ENCODE measurements around the gene CNTFR. TPM values are rescaled to one million over a fixed set of nuclear protein-coding genes. Genes with fewer than 3 reads are reported as not detected.

Gene CNTFR
- total and polyA plus RNA-seq, 4 donors, result 0.75 to 3.3 (median 2.0) TPM

DNA sequence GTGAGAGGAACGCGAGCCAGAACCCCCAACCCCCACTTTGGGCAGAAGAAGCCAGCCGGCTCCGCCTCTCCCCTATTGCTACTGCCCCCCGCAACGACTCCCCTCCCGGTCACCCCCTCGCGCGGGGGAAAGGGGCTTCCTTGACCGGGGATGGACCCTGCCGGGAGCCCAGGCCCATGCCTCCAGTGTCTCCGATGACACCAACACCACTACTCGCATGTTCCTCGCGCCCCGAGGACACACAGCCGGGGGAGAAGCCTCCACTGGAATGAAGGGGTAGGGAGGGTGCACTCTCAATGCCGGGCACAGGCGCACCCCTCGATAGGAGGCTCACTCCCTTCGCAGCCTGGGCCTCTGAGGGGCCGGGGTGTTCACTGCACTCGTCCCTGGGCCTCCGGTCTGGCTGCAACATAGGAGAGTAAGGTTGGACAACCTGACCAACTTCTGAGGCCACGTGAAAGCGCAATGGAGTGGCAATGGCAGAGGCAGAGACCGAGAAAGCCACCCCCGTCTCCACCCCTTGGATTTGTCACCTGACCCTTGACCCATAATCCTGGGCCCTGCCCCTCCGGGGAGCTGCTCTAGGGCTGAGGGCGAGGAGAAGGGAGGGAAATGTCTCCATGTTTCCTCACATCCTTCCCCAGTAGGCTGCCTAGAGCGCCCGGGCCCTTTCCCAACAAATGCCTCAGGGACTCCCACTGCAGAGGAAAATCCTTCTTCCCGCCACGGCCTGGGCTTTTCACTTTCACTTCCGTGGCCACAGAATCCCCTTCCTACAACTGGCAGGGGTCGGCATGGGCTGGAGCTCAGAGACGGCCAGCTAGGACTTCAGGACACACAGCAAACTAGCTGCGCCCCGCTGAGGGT lies 1.1 kb upstream of the CNTFR start (continued):
- TF ChIP-seq CTCF (IDR thresholded peaks at IDR 0.05; ENCODE audit: low read depth, low read length, missing input control), result no peak
- TF ChIP-seq HNF4G (IDR thresholded peaks at IDR 0.05), result no peak

GRCh38 chr9:34588671-34589635 lies 571 bp downstream of the CNTFR start:
- Histone ChIP-seq H3K4me1 (ENCODE audit: control insufficient read depth in 4 of 4, insufficient read depth in 4 of 4, low read length in 3 of 4) (peaks cover 22 to 57% (median 40%) of the 10 kb centered on the region in 4 donors), H3K9me3 (ENCODE audit: control insufficient read depth in 4 of 4, low read length in 3 of 4) (no peaks in the 10 kb centered on the region), H3K36me3 (ENCODE audit: control insufficient read depth in 4 of 4, insufficient read depth in 3 of 4, low read depth in 1 of 4, low read length in 3 of 4) (no peaks in the 10 kb centered on the region), H3K4me3 (ENCODE audit: low read depth in 1 of 3, low read length in 3 of 3) (peak overlapping the region; percentile 9 to 56 (median 31)), H3K27me3 (ENCODE audit: control insufficient read depth in 4 of 4, insufficient read depth in 4 of 4, low read length in 3 of 4) (peaks cover 0 to 2% (median 0%) of the 10 kb centered on the region in 4 donors), H3K9ac (ENCODE audit: low read depth in 1 of 2, low read length in 2 of 2) (no peak overlapping the region), H3K27ac (ENCODE audit: low read depth in 1 of 2, low read length in 2 of 2) (no peak overlapping the region)
- TF ChIP-seq, protein P1, sequence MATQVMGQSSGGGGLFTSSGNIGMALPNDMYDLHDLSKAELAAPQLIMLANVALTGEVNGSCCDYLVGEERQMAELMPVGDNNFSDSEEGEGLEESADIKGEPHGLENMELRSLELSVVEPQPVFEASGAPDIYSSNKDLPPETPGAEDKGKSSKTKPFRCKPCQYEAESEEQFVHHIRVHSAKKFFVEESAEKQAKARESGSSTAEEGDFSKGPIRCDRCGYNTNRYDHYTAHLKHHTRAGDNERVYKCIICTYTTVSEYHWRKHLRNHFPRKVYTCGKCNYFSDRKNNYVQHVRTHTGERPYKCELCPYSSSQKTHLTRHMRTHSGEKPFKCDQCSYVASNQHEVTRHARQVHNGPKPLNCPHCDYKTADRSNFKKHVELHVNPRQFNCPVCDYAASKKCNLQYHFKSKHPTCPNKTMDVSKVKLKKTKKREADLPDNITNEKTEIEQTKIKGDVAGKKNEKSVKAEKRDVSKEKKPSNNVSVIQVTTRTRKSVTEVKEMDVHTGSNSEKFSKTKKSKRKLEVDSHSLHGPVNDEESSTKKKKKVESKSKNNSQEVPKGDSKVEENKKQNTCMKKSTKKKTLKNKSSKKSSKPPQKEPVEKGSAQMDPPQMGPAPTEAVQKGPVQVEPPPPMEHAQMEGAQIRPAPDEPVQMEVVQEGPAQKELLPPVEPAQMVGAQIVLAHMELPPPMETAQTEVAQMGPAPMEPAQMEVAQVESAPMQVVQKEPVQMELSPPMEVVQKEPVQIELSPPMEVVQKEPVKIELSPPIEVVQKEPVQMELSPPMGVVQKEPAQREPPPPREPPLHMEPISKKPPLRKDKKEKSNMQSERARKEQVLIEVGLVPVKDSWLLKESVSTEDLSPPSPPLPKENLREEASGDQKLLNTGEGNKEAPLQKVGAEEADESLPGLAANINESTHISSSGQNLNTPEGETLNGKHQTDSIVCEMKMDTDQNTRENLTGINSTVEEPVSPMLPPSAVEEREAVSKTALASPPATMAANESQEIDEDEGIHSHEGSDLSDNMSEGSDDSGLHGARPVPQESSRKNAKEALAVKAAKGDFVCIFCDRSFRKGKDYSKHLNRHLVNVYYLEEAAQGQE (IDR thresholded peaks at IDR 0.05), result no peak
- TF ChIP-seq RXRA (IDR thresholded peaks at IDR 0.05) (no peak), TAF1 (conservative IDR thresholded peaks at IDR 0.05) (no peak), EGR1 (IDR thresholded peaks at IDR 0.05; ENCODE audit: low read depth in 2 of 2) (no peak), FOXA2 (IDR thresholded peaks at IDR 0.05) (no peak), ZBTB33 (IDR thresholded peaks at IDR 0.05) (no peak), HNF4A (conservative IDR thresholded peaks at IDR 0.05) (no peak), NR2F2 (IDR thresholded peaks at IDR 0.05) (no peak), RAD21 (IDR thresholded peaks at IDR 0.05) (no peak), MAX (IDR thresholded peaks at IDR 0.05) (no peak), HNF4G (IDR thresholded peaks at IDR 0.05) (no peak), YY1 (IDR thresholded peaks at IDR 0.05) (no peak), JUND (IDR thresholded peaks at IDR 0.05) (no peak), CTCF (IDR thresholded peaks at IDR 0.05; ENCODE audit: low read depth, low read length, missing input control) (no peak), SP1 (IDR thresholded peaks at IDR 0.05) (no peak), FOXA1 (IDR thresholded peaks at IDR 0.05) (no peak), GABPA (IDR thresholded peaks at IDR 0.05 in 1 of 2, conservative IDR thresholded peaks at IDR 0.05 in 1 of 2) (no peak)
- TF ChIP-seq, protein P2, sequence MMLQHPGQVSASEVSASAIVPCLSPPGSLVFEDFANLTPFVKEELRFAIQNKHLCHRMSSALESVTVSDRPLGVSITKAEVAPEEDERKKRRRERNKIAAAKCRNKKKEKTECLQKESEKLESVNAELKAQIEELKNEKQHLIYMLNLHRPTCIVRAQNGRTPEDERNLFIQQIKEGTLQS (IDR thresholded peaks at IDR 0.05), result no peak
- no peak for DNase-seq (ENCODE audit: low spot score)
- WGBS, result 8% methylated on average over 86 of the region's 86 CpGs

Data from liver (tissue), 9 donors.